B cell (primary cell): ENCODE results near the gene KRTAP10-9. TPM values are rescaled to one million over a fixed set of nuclear protein-coding genes. Genes with fewer than 3 reads are reported as not detected.

Experiments used
- ATAC-seq: fragments of 200-7000 bp; cut with Tn5 transposase; one replicate; pipeline ENCODE4 v1.10.0; 2021; ENCODE audit warnings: low read depth, mild to moderate bottlenecking, moderate number of reproducible peaks, moderate library complexity
- CTCF ChIA-PET: fragments of 350-600 bp; sonication (Branson Sonifier 250); formaldehyde crosslinking; loops from one replicate; lab custom pipeline; 2021; ENCODE audit warnings: antibody characterized with exemption, inconsistent platforms; lab: Charles Lee
- POLR2A ChIA-PET: fragments of 350-600 bp; sonication (Branson Sonifier 250); formaldehyde crosslinking; loops from one replicate; lab custom pipeline; 2021; ENCODE audit warnings: antibody characterized with exemption; lab: Charles Lee
- DNase-seq: peaks from one replicate; pipeline ENCODE4 v3.0.0; 2013
- H2AFZ ChIP-seq: 2 replicates; pipeline ENCODE4 v1.6.1; 2012; ENCODE audit warnings: mild to moderate bottlenecking, low read depth, low read length; ENCODE audit not compliant: insufficient read depth, poor library complexity, severe bottlenecking
- H3K27ac ChIP-seq, 2 donors: 1 replicate in 1 of 2; 2 replicates in 1 of 2; pipeline ENCODE4 v1.5.1; 2012 to 2013; ENCODE audit warnings: low read length in 2 of 2, mild to moderate bottlenecking in 2 of 2, moderate library complexity in 1 of 2
- H3K27me3 ChIP-seq, 4 experiments: fragments of 200-600 bp in 1 of 4; sonication (generic) in 1 of 4; replicated peaks in 1 of 4; 1 replicate in 2 of 4; 2 replicates in 2 of 4; pipeline versions ENCODE4 v1.6.1 to v1.7.0; 2013 to 2016; ENCODE audit warnings: low read length in 3 of 4, mild to moderate bottlenecking in 2 of 4, mixed read lengths in 1 of 4, moderate library complexity in 1 of 4; ENCODE audit not compliant: insufficient read depth in 4 of 4, control insufficient read depth in 3 of 4; ENCODE audit errors: control extremely low read depth in 1 of 4
- H3K36me3 ChIP-seq, 2 experiments: replicated peaks in 1 of 2; 1 replicate in 1 of 2; 2 replicates in 1 of 2; pipeline versions ENCODE4 v1.6.1 to v1.7.1; 2013; ENCODE audit warnings: low read length in 1 of 2; ENCODE audit not compliant: insufficient read depth in 2 of 2, control insufficient read depth in 1 of 2; ENCODE audit errors: control extremely low read depth in 1 of 2, extremely low read depth in 1 of 2
- H3K4me1 ChIP-seq, 2 donors: fragments of 200-600 bp in 1 of 2; sonication (generic) in 1 of 2; 1 replicate in 1 of 2; 2 replicates in 1 of 2; pipeline versions ENCODE4 v1.5.1 to v1.6.1; 2013 to 2017; ENCODE audit warnings: low read length in 2 of 2; ENCODE audit not compliant: control insufficient read depth in 2 of 2, insufficient read depth in 2 of 2
- H3K4me2 ChIP-seq: replicated peaks from 2 replicates; pipeline ENCODE3; 2012; ENCODE audit warnings: mild to moderate bottlenecking, low read depth, low read length; ENCODE audit not compliant: poor library complexity, severe bottlenecking
- H3K4me3 ChIP-seq, 5 experiments: fragments of 200-600 bp in 1 of 5; sonication (generic) in 1 of 5; 1 replicate in 3 of 5; 2 replicates in 2 of 5; pipeline versions ENCODE4 v1.5.1 to v1.7.0; 2011 to 2016; ENCODE audit warnings: low read length in 4 of 5, mild to moderate bottlenecking in 4 of 5, low read depth in 2 of 5, control low read depth in 1 of 5, moderate library complexity in 1 of 5; ENCODE audit not compliant: insufficient read depth in 1 of 5; ENCODE audit errors: control extremely low read depth in 1 of 5, extremely low read depth in 1 of 5
- H3K79me2 ChIP-seq: fragments of 200-600 bp; sonication (generic); one replicate; pipeline ENCODE4 v1.6.0; 2016; ENCODE audit warnings: low read length; ENCODE audit not compliant: control insufficient read depth, insufficient read depth
- H3K9ac ChIP-seq: fragments of 200-600 bp; sonication (generic); 2 replicates; pipeline ENCODE4 v1.6.1; 2017; ENCODE audit warnings: mild to moderate bottlenecking, low read length, moderate library complexity
- H3K9me3 ChIP-seq, 3 donors: one replicate each; pipeline versions ENCODE4 v1.6.1 to v1.7.1; 2013; ENCODE audit warnings: low read length in 2 of 3; ENCODE audit not compliant: control insufficient read depth in 2 of 3, insufficient read depth in 1 of 3; ENCODE audit errors: control extremely low read depth in 1 of 3
- H4K20me1 ChIP-seq: 2 replicates; pipeline ENCODE4 v1.6.0; 2012; ENCODE audit warnings: mild to moderate bottlenecking, low read length; ENCODE audit not compliant: insufficient read depth, control insufficient read depth, poor library complexity, severe bottlenecking
- H3K27ac Mint-ChIP-seq: one replicate; pipeline ENCODE4 v1.8.0; 2021; ENCODE audit warnings: mixed read lengths
- H3K27me3 Mint-ChIP-seq: one replicate; pipeline ENCODE4 v1.8.0; 2021; ENCODE audit warnings: mixed read lengths
- H3K4me1 Mint-ChIP-seq: one replicate; pipeline ENCODE4 v1.8.0; 2021; ENCODE audit warnings: mixed read lengths
- H3K4me3 Mint-ChIP-seq: one replicate; pipeline ENCODE4 v1.8.0; 2021; ENCODE audit warnings: mixed read lengths
- H3K9me3 Mint-ChIP-seq: one replicate; pipeline ENCODE4 v1.8.0; 2022; ENCODE audit warnings: mixed read lengths; ENCODE audit not compliant: insufficient read depth
- EZH2 ChIP-seq: IDR thresholded peaks from 2 replicates; pipeline ENCODE4 v1.6.1; 2012; ENCODE audit warnings: borderline replicate concordance, low read depth, mild to moderate bottlenecking, moderate library complexity, low read length; ENCODE audit not compliant: insufficient read depth, poor library complexity, severe bottlenecking
- WGBS: methylation state at CpG from one replicate; pipeline ENCODE4 v1.1.5; 2013; ENCODE audit warnings: missing lambda C conversion rate; ENCODE audit not compliant: insufficient coverage; 5-methylcytosine and 5-hydroxymethylcytosine counted together
- intact Hi-C: fragments of 100-400 bp; cut with micrococcal nuclease; formaldehyde crosslinking; loops from one replicate; pipeline ENCODE4 v1.10.0; 2022
- polyA plus RNA-seq: library from polyadenylated mRNA; depleted of rRNA; stranded (reverse); fragments of >200 nt; gene quantifications from 2 replicates; pipeline ENCODE4 v1.2.3, GENCODE V29; 2012
- total RNA-seq, 2 donors: library from RNA; stranded (reverse); fragments of 120-200 nt in 1 of 2; gene quantifications; 1 replicate in 1 of 2; 2 replicates in 1 of 2; pipeline versions ENCODE4 v1.2.3 to v1.2.4, GENCODE V29; 2013 to 2022
- TF ChIP-seq, protein P1 (sequence below): fragments of 200-600 bp; IDR thresholded peaks from one replicate; pipeline ENCODE4 v1.8.0; 2022; ENCODE audit warnings: antibody characterized with exemption, mild to moderate bottlenecking

The KRTAP10-9 gene
- total and polyA plus RNA-seq, 2 donors (not counting 1 experiment from before 2014, with no cell fraction given), result not detected

DNA sequence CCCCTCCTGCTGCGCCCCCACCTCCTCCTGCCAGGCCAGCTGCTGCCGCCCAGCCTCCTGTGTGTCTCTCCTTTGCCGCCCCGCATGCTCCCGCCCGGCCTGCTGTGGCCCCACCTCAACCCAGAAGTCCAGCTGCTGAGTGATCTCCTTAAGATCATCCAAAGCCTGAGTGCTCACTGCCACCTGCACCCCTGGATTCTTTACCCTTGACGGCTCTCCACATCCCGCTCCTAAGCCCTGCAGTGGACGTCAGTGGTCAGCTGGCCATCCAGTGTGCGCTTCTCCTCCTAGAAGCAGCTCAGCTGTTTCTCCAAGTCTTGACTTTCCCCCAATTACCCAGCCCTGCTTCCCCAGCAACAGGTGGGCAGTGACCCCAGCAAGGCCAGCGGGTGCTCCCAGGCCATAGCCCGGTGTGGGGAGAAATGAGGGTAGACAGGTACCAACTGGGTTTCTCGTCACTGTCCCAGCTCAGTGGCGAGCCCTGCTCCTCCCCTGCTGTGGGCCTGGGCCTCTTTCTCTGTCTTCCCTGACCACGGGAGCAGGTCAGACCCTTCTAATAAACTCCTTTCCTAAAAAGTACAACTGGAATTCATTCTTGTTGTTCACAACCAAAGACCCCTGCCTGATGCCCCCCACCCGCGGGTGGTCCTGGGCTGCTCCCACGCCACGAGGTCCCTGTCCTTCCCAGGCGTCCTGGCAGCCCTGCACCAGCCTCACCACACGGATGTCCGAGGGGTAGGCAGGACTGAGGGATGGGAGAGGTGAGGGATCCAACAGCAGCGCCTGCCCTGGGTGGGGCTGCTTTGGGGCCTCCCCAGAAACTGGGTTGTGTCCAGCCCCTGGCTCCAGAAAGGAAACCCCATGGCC lies 25.1 kb upstream of the KRTAP10-9 start:
- peaks cover 0 to 13% (median 3%) of the 10 kb centered on the region in 4 experiments for H3K27me3 ChIP-seq
- no peak overlapping the region for H2AFZ ChIP-seq
- intact Hi-C loops, result no loop called here
- H3K4me3 Mint-ChIP-seq, result no peak overlapping the region
- H3K36me3 ChIP-seq, result no peaks in the 10 kb centered on the region
- H3K4me2 ChIP-seq, result no peak overlapping the region
- H3K79me2 ChIP-seq, result no peaks in the 10 kb centered on the region
- ChIA-PET POLR2A (no interaction called here), CTCF (no interaction called here)
- TF ChIP-seq EZH2, result no peak
- TF ChIP-seq, protein P1, sequence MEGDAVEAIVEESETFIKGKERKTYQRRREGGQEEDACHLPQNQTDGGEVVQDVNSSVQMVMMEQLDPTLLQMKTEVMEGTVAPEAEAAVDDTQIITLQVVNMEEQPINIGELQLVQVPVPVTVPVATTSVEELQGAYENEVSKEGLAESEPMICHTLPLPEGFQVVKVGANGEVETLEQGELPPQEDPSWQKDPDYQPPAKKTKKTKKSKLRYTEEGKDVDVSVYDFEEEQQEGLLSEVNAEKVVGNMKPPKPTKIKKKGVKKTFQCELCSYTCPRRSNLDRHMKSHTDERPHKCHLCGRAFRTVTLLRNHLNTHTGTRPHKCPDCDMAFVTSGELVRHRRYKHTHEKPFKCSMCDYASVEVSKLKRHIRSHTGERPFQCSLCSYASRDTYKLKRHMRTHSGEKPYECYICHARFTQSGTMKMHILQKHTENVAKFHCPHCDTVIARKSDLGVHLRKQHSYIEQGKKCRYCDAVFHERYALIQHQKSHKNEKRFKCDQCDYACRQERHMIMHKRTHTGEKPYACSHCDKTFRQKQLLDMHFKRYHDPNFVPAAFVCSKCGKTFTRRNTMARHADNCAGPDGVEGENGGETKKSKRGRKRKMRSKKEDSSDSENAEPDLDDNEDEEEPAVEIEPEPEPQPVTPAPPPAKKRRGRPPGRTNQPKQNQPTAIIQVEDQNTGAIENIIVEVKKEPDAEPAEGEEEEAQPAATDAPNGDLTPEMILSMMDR, result no peak
- ATAC-seq, result no peak
- DNase-seq, result no peak
- H3K4me1 ChIP-seq, result no peaks in the 10 kb centered on the region
- H3K4me3 ChIP-seq, result no peak overlapping the region
- peaks cover 0 to 19% (median 3%) of the 10 kb centered on the region in 3 donors for H3K9me3 ChIP-seq
- no peak overlapping the region for H3K9ac ChIP-seq
- 86% methylated on average over 19 of the region's 23 CpGs for WGBS
- H4K20me1 ChIP-seq, result no peaks in the 10 kb centered on the region
- H3K4me1 Mint-ChIP-seq, result no peaks in the 10 kb centered on the region
- H3K9me3 Mint-ChIP-seq, result peaks cover 9% of the 10 kb centered on the region
- no peak overlapping the region for H3K27ac Mint-ChIP-seq
- no peak overlapping the region for H3K27ac ChIP-seq
- peaks cover 43% of the 10 kb centered on the region for H3K27me3 Mint-ChIP-seq

DNA sequence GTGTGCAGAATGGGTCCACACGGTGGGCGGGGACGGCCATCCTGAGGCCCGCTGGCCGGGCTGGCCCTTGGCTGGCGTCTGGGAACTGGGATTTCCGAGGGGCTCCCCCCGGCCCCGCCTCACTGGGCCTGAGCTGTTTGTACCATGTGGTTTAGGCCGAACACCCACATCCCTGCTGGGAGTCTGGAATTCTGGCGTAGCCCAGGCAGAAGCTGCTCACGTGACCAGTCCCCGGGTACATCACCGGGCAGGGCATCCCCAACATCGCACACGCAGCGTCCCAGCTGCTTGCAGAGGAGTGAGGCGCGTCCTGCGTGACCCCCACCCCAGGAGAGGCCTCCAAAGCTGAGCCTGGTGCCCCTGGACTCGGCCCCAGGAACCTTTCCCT lies 24.4 kb upstream of the KRTAP10-9 start:
- Histone ChIP-seq H3K36me3 (no peaks in the 10 kb centered on the region), H3K4me3 (no peak overlapping the region), H3K4me1 (no peaks in the 10 kb centered on the region), H3K4me2 (no peak overlapping the region), H3K9me3 (peaks cover 0 to 19% (median 3%) of the 10 kb centered on the region in 3 donors), H3K27ac (no peak overlapping the region), H2AFZ (no peak overlapping the region), H4K20me1 (no peaks in the 10 kb centered on the region), H3K79me2 (no peaks in the 10 kb centered on the region), H3K27me3 (peaks cover 0 to 13% (median 3%) of the 10 kb centered on the region in 4 experiments), H3K9ac (no peak overlapping the region)
- no peak for DNase-seq
- ATAC-seq, result no peak
- no peak for TF ChIP-seq EZH2
- TF ChIP-seq, protein P1, result no peak
- WGBS, result 84% methylated on average over 20 of the region's 21 CpGs
- H3K27ac Mint-ChIP-seq, result no peak overlapping the region
- no peaks in the 10 kb centered on the region for H3K4me1 Mint-ChIP-seq
- peaks cover 47% of the 10 kb centered on the region for H3K27me3 Mint-ChIP-seq
- ChIA-PET CTCF (no interaction called here), POLR2A (no interaction called here)
- H3K4me3 Mint-ChIP-seq, result no peak overlapping the region
- peaks cover 9% of the 10 kb centered on the region for H3K9me3 Mint-ChIP-seq
- intact Hi-C loops, result no loop called here
